Activated CD4-positive, alpha-beta T cell treated with anti-CD3 and anti-CD28 coated beads, Interleukin-2, amount 50 U/mL, for 4 hours (primary cell): ENCODE measurements around the gene CDK5.
"Not testable (repeated sequence)": the region's sequence is repeated elsewhere in the genome, so short reads cannot be mapped to it uniquely, and the experiment has no call there.

Experiments used
- DNase-seq, 2 experiments: peaks; one replicate each; pipeline ENCODE4 v3.0.0-alpha.2; 2020

CDK5 gene

DNA sequence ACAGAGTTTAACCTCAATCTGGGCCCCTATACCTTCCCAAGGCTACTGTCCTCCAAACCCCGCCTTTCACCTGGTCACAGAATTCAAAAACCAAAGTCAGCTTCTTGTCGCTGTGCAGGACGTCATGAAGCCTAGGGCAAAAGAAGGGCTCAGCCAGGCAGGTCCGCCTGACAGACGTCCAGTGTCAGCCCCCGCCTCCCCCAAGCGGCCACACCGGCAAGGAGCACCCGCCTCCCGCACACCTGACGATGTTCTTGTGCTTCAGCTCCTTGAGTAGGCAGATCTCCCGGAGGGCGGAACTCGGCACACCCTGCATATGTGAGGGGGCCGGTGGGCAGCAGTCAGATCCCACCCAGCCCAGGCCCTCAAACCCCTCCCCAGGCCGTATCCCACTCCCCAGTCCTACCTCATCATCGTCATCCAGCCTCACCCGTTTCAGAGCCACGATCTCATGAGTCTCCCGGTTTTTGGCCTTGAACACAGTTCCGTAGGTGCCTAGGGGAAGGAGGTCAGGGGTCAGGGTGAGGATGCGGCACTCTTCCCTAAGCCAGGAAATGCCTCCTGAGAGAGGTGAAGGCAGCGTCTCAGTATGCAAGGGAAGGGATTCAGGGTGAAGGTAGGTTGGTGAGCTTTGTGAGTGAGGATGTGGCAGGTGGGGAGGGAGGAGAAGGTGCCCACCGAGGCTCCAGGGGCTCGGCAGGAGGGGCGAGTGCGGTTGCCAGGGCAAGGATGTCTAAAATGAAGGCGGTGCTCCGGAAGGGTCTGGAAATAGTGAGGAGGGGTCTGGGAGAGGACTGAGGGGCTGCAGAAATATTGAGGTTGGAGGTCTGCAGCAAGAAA lies 811 bp downstream of the CDK5 start:
- no peak for DNase-seq

DNA sequence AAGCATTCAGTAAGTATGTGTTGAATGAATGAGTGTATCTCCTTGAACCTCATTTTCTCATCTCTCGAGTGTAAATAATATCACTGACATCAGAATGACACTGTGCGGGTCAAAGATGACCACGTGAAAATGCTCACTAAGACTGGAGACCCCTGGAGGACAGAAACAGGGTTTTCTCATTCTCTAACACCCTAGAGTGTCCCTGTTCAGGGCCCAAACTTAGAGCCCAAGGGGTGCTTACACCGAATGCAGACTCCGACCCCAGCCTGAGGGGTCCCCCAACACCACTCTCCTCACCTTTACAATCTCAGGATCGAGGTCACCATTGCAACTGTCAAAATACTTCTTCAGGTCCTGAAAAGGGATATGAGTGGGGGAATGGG lies 1.4 kb downstream of the CDK5 start:
- no peak for DNase-seq

DNA sequence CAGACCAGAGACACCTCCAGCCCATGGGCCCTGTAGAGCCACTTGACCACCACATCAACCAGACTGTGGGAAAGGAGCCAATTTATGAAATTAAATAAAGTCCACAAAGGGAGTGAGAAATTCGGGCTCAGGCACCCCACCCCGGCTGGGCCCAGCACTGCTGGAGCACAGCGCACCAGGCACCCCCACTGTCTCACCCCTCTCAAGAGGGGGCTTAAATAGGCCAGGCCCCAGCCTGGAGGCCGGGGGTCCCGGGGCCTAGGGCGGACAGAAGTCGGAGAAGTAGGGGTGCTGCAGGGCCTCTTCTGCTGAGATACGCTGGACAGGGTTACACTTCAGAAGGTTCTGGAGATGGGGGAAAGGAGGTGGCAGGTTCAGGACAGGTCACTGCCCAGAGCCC lies 3.9 kb downstream of the CDK5 start:
- DNase-seq, result no peak

DNA sequence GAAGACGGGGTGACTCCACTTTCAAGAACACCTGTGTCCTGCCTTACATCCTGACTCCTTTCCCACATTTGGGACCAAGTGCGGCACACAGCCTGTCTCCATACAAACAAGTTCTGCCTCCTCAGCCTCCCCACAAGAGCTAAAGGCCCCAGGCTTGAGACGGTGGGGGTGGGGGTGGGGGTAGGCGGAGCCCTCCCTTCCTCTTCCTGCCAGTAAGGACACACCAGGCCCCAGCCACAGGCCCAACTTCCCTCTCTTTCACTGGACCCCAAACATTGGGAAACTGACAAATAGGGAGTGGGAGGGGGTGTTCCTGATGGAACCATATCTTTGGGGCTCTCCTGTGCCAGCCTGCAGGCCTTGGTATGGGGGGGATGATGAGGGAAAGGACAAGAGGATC lies 4.6 kb downstream of the CDK5 start:
- DNase-seq, result no peak

DNA sequence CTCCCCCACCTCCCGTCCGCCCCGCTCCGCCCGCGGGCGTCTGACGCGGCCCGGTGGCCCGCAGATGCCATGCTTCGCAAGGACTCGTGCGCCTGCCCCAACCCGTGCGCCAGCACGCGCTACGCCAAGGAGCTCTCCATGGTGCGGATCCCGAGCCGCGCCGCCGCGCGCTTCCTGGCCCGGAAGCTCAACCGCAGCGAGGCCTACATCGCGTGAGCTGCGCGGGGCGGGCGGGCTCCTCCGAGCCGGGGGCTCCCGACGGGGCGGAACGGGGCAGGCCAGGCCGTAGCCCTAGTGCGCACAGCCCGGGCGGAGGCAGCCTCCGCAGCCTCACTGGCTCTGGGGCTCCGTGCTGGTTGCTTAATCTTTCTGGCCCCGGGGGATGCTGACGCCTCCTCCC lies 6.6 kb downstream of the CDK5 start:
- DNase-seq, result peak; percentile 28 to 33

DNA sequence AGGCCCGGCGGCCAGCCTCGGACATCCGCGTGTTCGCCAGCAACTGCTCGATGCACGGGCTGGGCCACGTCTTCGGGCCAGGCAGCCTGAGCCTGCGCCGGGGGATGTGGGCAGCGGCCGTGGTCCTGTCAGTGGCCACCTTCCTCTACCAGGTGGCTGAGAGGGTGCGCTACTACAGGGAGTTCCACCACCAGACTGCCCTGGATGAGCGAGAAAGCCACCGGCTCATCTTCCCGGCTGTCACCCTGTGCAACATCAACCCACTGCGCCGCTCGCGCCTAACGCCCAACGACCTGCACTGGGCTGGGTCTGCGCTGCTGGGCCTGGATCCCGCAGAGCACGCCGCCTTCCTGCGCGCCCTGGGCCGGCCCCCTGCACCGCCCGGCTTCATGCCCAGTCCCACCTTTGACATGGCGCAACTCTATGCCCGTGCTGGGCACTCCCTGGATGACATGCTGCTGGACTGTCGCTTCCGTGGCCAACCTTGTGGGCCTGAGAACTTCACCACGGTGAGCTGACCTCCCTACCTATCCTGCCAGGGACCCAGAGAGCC lies 8.7 kb downstream of the CDK5 start:
- no peak for DNase-seq

DNA sequence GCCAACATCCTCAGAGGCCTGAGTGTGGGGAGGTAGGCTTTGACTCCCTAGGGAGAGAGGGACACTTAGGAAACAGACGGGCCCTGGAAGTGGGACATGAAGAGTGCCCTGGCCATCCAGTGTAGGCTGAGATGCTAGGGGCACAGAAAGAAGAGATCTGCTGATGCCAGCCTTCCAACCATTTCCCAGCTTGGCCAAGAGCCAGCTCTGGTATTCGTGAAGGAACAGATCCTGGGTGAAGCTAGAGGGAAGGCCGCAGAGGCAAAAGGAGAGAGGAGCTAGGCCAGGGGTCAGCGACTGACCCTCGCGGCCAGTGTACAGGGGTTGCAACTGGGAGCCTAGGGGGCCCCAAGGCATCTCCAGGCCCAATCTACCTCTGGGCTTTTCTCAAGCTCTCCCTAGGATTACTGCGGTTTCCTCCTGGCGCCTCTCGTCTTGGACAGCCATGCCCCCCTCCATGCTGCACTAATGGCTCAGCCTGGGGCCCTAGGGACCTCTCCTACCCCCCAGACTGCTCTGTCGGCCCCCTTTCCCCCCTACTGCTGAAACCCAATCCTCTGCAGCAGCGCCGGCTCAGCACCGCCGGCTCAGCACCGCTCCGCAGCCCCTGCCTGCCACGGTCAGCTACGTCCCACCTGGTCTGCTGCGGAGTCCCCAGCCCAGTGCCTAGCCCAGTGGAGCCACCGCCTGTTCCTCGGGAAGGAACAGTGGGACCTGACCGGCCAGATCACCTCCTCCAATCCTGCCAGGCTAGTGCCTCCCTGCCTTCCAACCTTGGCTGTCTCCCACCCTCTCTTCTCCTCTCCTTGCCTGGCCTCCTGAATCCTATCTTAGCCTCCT lies 9.5 kb downstream of the CDK5 start, which contains the start of gene ASIC3:
Gene ASIC3, plus strand, starts transcription at position 556 of the 840 bp plus-strand sequence. CDS start 355 bp downstream, outside the sequence.
- no peak for DNase-seq

DNA sequence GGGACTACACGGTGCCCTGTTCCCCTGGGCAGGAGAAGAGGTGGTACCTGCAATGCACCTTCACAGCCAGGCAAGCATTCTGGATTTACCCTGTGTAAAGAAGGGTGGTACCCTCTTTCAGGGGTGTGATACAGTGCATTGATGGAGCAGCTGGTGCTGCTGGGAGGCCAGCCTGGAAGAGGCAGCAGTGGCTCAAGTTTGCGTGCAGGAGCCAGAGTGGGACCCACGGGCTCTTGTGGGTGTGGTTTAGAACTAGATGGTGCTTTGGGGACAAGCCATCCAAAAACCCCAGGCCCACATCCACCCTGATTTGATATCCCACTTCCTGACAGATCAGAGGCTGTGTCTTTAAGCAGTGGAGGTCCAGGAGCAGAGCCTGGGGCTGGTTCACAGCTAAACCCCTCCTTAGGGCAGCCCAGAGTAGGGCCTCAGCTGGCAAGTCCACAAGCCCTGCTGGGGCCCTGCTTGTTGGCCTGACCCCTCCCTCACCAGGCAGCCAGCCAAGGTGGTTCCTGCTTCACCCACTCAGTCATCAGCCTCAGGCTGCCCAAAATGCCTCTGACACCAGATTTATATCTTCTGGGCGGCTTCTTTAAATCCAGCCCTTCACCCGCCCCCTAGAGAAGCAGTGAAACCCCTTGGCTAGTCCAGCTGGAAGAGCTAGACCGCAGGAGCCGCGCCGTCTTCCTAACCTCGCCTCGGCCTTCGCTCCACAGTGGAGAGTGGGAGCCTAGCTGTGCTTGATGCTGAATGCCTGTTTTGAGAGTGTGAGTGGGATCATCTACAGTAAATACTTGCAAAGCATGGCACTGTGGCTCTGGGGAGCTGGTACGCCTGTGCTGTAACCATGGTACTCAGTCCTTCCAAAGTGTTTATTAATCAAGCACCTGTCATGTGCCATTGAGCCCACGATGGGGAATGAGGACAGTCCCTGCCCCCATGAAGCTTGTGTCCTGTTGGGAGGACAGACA lies 10.8 kb downstream of the CDK5 start:
- no peak for DNase-seq

DNA sequence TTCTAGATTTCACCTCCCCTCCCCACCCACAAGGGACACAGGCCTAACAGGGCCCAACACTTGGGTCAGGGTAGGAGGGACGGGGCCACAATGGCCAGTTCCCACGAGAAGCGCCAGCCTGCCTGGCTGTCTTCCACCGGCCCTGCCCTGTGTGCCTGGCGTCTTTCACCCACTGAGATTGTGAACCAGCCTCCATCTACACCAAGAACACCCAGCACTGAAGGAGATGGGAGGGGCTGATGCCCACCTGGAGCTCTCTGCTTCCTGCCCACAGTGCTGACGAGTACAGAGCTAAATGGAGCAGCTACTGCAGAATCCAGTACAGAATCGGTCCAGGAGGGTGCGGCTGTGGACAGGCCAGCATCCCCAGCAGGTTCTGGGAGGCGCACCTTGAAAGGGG lies 11.7 kb downstream of the CDK5 start:
- DNase-seq, result no peak

DNA sequence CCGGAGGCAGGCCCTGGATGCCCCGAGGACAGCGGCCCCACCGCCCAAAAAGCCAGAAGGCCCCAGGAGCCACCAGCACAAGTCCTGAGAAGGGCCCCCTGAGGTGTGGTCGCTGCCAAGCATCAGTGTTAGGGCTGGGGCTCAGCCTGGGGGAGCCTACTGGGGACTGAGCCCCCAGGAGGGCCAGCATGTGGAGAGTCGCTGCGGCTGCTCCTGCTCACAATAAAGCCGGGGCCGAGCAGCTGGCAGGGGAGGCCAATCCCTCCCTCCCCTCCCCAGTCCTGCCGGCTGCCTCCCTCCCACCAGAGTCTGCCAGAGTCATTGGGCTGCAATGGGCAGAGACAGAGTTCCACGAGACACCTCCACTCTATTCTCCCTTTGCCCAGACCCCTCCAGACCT lies 12.4 kb downstream of the CDK5 start:
- no peak for DNase-seq

DNA sequence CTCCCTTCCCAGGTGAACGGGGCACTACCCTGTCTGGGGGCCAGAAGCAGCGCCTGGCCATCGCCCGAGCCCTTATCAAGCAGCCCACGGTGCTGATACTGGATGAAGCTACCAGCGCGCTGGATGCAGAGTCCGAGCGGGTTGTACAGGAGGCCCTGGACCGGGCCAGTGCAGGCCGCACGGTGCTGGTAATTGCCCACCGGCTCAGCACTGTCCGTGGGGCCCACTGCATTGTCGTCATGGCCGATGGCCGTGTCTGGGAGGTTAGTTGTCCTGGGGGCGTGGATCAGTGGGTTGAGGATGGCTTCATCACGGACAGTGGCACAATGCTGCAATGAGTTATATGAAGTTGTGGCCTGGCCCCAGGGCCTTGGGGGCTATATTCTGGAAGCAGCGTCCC lies 13.7 kb downstream of the CDK5 start:
- no peak for DNase-seq

DNA sequence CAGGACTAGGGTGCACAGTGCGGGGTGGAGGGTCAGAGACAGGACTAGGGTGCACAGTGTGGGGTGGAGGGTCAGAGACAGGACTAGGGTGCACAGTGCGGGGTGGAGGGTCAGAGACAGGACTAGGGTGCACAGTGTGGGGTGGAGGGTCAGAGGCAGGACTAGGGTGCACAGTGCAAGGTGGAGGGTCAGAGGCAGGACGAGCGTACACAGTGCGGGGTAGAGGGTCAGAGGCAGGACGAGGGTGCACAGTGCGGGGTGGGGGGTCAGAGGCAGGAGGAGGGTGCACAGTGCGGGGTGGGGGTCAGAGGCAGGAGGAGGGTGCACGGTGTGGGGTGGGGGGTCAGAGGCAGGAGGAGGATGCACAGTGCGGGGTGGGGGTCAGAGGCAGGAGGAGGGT lies 14.2 kb downstream of the CDK5 start:
- not testable (repeated sequence) for DNase-seq

DNA sequence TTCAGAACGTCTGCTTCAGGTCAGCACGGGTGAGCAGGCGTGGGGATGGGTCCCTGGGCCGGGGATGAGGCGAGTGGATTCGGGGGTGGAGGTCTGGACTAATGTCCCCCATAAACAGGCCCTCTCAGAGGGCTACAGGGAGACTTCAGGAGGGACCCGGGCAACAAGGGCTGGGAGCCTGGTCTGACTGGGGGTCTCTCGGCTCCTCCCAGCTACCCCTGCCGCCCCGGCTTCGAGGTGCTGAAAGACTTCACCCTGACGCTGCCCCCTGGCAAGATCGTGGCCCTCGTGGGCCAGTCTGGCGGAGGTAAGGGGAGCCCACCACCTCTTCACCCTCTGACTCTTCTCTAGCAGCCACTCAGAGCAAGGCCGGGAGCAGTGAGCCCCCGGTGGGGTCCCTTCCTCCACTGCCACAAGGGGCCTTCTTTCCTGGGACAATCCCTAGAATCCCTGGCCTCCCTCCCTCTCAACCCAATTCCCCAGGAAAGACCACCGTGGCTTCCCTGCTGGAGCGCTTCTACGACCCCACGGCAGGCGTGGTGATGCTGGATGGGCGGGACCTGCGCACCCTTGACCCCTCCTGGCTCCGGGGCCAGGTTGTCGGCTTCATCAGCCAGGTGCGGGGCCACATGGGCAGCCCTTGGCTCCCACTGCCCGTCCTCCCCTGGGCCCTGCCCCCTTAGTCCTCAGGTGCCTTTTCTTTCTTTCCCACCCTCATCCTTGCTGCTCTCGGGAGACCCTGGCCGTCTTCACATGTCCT lies 16.9 kb downstream of the CDK5 start:
- DNase-seq, result no peak

DNA sequence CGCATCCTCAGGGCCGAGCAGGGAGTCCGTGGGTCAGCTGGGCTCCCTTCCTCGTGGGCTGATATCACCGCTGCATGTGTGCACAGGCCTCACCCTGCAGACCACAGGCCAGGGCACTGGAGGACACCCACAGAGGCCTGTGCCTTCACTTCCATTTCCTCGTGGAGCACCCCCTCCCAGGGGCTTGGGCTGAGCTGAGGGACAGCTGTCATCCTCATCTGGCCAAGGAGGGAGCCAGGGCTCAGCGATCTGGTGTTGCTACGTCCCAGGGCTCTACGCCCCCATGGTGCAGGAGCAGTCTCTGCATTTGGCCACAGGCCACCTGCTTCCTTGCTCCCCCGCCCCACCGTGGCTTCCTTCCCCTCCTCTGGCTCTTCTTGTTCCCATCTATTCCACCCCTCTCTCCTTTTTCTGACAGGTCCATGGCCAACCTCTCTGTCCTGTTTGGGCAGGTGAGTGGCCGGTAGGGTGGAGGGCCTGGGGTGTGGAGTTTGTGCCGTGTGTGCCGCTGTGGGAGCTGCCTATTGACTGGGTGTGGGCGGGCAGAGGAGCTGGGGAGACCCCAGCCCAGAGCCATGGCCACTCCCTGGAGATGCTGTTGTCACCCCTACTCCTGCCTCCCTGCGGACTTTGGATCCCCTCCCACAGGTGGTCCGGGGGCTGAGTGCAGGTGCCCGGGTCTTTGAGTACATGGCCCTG lies 17.7 kb downstream of the CDK5 start:
- DNase-seq, result no peak

DNA sequence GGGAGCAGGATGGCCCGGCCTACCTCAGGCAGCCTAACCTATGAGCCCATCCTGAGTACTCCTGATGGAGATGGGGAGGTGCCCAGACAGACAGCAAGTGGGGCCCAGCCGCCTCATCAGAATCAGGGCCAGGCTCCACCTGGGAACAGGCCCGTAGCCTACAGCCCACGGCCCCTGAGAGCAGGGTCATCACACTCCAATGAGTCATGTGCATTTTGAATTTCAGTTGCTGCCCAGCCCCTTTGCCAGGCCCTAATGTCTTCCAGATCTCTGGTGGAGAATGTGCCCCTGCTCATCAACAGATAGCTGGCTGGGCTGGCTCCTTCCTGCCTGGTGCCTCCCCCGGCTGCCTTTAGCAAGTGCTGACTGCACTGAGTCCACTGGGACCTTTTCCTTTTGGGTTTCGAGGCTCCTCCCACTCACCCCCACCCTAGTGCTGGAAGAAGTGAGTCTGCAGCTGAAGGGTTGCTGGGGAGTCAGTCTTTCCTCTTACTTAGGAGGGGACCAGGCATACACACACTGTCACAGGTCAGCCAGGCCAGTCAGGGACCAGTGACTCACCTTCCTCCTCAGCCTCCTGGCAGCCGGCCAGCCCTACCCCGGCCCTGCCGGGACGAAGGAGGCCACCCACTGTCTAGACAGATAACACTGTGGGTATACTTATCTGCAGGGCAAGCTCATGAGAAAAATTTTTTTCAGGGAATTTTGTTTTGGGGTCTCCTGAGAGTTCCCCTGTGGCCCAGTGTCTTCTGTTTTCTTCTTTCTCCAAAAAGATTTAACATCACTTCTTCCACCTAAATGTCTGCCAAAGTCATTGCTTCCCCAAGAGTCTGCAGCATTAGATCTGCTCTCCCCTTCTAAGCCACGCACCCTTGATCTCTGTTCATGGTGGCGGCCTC lies 18.5 kb downstream of the CDK5 start:
- peak; percentile 68 to 77 for DNase-seq

DNA sequence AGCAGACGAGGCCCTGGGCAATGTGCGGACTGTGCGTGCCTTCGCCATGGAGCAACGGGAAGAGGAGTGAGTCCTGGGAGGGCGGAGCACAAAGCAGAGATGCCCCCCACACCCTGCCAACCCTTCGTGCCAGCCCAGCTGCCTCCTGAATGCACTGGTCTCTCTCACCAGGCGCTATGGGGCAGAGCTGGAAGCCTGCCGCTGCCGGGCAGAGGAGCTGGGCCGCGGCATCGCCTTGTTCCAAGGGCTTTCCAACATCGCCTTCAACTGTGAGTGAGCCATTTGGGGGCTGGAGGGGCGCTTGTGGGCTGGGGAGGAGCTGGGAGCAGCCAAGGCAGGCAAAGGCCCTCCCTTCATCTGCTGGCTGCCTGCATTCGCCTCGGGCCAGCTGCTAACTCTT lies 21.8 kb downstream of the CDK5 start:
- no peak for DNase-seq

DNA sequence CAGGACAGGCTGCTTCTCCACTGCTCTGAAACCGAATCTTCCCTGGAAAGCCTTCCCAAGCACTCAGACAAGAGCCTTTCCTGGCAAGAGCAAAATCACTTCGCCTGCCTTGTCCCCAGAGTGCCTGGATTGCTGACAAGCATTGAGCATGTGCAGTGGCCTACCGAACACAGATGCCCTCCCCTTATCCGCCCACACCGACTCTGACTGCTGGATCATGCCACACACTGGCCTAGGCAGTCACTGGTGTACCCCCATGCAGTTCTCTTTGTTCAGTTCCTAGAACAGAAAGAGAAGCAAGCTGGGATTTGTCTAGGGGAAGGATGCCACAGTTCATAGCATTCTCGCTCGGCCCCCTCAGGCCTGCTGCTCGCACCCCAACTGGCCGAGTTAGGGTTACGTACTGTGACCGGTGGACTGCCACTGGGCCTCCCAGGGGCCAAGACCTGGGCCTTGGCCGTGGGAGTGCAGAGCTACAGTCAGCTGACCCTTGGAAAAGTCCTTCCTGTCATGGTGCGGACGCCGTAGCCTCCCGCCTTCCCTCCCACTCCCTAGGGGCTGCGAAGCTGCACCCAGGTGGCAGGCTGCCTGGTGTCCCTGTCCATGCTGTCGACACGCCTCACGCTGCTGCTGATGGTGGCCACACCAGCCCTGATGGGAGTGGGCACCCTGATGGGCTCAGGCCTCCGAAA lies 22.5 kb downstream of the CDK5 start:
- DNase-seq, result no peak

DNA sequence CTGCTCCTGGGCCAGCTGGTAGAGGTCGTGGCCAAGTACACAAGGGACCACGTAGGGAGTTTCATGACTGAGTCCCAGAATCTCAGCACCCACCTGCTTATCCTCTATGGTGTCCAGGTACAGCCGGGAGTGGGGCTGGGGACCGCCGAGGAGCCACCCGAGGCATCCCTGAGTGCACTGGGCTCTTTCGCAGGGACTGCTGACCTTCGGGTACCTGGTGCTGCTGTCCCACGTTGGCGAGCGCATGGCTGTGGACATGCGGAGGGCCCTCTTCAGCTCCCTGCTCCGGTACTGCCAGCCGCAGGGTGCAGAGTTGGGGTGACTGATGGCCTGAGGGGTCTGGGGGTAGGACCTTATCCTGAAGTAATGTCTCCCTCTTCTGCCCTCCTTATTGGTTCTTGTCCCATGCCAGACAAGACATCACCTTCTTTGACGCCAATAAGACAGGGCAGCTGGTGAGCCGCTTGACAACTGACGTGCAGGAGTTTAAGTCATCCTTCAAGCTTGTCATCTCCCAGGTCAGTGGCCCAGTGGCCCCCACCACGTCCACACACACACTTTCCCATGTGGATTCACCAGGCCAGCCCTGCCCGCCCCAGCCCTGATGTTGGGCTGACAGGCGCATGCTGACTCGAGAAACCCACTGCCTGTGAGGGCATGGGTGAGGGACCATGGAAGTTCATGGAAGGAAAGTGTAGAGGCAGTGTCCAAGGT lies 23.2 kb downstream of the CDK5 start:
- DNase-seq, result no peak

DNA sequence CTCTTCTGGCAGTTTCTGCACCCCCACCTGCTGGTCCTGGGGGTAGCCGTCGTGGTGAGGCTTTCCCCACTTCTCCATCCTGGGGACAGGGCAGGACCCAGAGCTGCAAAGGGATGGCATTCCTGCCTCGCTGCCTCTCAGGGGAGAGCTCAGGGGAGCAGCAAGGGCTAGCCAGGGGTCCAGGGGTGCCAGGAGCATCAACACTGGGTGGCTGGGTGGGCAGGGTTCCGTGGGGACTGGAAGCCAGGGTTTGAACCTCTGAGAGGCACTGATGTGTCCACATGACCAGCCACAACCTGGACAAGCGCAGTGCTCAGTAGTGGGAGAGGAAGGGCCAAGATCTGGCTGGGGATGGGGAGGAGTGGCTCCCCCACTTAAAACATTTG lies 23.8 kb downstream of the CDK5 start:
- no peak for DNase-seq
